ENCODE results near the gene GLDN. TPM values are rescaled to one million over a fixed set of nuclear protein-coding genes. Genes with fewer than 3 reads are reported as not detected.

The GLDN gene
- total and polyA plus RNA-seq, 2 experiments from 2014 or later = 0.32 to 1.2 TPM

DNA sequence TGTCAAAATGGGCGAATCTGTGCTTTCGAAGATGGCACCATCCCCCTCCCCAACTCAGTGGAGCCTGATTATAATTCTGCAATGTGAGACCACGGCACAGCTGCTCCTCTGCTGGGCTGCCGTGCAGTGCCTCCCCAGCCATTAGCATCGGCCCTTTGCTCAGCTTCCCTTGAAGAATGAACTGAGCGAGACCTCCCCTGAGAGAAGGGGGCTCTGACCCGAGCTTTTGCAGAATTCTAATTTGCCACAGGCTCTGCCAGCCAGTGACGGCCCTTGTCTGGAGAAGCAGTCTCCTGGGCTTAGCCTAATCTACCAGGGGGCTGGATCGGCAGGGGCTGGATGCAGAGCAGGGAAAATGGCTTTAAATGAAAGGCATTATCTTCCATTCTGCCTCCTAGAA is 57.2 kb downstream of the GLDN start:
- Histone ChIP-seq H3K36me3 (ENCODE audit: insufficient read depth) (no peaks in the 10 kb centered on the region), H3K27ac (ENCODE audit: low read depth) (no peak overlapping the region), H2AFZ (no peak overlapping the region), H3K79me2 (replicated peaks; ENCODE audit: insufficient read depth) (no peaks in the 10 kb centered on the region), H3K9me2 (ENCODE audit: insufficient read depth) (0 out of 2 replicates have a peak, but pooled peaks cover 3% of the 10 kb centered on the region), H3F3A (replicated peaks; ENCODE audit: low read depth) (no peaks in the 10 kb centered on the region), H4K20me1 (replicated peaks; ENCODE audit: insufficient read depth) (no peaks in the 10 kb centered on the region), H3K4me3 (no peak overlapping the region), H3K4me2 (no peak overlapping the region), H3K4me1 (ENCODE audit: insufficient read depth) (peaks cover 8% of the 10 kb centered on the region), H3K27me3 (ENCODE audit: insufficient read depth) (no peaks in the 10 kb centered on the region)
- Mint-ChIP-seq H3K27me3 (ENCODE audit: insufficient read depth, low read depth, poor library complexity) (peaks cover 12% of the 10 kb centered on the region), H3K9me3 (no peaks in the 10 kb centered on the region), H3K36me3 (ENCODE audit: low read depth) (no peaks in the 10 kb centered on the region; the same call in 2 of the 3 replicates), H3K4me3 (no peak overlapping the region), H3K27ac (no peak overlapping the region), H3K4me1 (peaks cover 10% of the 10 kb centered on the region)
- TF ChIP-seq NANOG (IDR thresholded peaks at IDR 0.05; ENCODE audit: borderline replicate concordance) (no peak), CREB1 (CRISPR knock-in tag; IDR thresholded peaks at IDR 0.05; ENCODE audit: low read depth) (no peak), EZH2 (IDR thresholded peaks at IDR 0.05; ENCODE audit: low read depth, unreplicated experiment) (no peak), EZH2phosphoT487 (IDR thresholded peaks at IDR 0.05; ENCODE audit: unreplicated experiment) (no peak), POLR2AphosphoS5 (IDR thresholded peaks at IDR 0.05; ENCODE audit: low read depth) (no peak), STAT1 (IDR thresholded peaks at IDR 0.05; ENCODE audit: unreplicated experiment) (no peak), ZNF114 (CRISPR knock-in tag; IDR thresholded peaks at IDR 0.05) (no peak), ZNF331 (CRISPR knock-in tag; IDR thresholded peaks at IDR 0.05; ENCODE audit: low read depth) (no peak), JUNB (IDR thresholded peaks at IDR 0.05; ENCODE audit: unreplicated experiment) (no peak)
- TF ChIP-seq, protein P1, sequence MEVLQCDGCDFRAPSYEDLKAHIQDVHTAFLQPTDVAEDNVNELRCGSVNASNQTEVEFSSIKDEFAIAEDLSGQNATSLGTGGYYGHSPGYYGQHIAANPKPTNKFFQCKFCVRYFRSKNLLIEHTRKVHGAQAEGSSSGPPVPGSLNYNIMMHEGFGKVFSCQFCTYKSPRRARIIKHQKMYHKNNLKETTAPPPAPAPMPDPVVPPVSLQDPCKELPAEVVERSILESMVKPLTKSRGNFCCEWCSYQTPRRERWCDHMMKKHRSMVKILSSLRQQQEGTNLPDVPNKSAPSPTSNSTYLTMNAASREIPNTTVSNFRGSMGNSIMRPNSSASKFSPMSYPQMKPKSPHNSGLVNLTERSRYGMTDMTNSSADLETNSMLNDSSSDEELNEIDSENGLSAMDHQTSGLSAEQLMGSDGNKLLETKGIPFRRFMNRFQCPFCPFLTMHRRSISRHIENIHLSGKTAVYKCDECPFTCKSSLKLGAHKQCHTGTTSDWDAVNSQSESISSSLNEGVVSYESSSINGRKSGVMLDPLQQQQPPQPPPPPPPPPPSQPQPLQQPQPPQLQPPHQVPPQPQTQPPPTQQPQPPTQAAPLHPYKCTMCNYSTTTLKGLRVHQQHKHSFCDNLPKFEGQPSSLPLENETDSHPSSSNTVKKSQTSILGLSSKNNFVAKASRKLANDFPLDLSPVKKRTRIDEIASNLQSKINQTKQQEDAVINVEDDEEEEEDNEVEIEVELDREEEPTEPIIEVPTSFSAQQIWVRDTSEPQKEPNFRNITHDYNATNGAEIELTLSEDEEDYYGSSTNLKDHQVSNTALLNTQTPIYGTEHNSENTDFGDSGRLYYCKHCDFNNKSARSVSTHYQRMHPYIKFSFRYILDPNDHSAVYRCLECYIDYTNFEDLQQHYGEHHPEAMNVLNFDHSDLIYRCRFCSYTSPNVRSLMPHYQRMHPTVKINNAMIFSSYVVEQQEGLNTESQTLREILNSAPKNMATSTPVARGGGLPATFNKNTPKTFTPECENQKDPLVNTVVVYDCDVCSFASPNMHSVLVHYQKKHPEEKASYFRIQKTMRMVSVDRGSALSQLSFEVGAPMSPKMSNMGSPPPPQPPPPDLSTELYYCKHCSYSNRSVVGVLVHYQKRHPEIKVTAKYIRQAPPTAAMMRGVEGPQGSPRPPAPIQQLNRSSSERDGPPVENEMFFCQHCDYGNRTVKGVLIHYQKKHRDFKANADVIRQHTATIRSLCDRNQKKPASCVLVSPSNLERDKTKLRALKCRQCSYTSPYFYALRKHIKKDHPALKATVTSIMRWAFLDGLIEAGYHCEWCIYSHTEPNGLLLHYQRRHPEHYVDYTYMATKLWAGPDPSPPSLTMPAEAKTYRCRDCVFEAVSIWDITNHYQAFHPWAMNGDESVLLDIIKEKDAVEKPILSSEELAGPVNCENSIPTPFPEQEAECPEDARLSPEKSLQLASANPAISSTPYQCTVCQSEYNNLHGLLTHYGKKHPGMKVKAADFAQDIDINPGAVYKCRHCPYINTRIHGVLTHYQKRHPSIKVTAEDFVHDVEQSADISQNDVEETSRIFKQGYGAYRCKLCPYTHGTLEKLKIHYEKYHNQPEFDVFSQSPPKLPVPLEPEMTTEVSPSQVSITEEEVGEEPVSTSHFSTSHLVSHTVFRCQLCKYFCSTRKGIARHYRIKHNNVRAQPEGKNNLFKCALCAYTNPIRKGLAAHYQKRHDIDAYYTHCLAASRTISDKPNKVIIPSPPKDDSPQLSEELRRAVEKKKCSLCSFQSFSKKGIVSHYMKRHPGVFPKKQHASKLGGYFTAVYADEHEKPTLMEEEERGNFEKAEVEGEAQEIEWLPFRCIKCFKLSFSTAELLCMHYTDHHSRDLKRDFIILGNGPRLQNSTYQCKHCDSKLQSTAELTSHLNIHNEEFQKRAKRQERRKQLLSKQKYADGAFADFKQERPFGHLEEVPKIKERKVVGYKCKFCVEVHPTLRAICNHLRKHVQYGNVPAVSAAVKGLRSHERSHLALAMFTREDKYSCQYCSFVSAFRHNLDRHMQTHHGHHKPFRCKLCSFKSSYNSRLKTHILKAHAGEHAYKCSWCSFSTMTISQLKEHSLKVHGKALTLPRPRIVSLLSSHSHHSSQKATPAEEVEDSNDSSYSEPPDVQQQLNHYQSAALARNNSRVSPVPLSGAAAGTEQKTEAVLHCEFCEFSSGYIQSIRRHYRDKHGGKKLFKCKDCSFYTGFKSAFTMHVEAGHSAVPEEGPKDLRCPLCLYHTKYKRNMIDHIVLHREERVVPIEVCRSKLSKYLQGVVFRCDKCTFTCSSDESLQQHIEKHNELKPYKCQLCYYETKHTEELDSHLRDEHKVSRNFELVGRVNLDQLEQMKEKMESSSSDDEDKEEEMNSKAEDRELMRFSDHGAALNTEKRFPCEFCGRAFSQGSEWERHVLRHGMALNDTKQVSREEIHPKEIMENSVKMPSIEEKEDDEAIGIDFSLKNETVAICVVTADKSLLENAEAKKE (CRISPR knock-in tag; IDR thresholded peaks at IDR 0.05) = no peak
- TF ChIP-seq, protein P2, sequence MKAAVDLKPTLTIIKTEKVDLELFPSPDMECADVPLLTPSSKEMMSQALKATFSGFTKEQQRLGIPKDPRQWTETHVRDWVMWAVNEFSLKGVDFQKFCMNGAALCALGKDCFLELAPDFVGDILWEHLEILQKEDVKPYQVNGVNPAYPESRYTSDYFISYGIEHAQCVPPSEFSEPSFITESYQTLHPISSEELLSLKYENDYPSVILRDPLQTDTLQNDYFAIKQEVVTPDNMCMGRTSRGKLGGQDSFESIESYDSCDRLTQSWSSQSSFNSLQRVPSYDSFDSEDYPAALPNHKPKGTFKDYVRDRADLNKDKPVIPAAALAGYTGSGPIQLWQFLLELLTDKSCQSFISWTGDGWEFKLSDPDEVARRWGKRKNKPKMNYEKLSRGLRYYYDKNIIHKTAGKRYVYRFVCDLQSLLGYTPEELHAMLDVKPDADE (IDR thresholded peaks at IDR 0.05) = no peak
- TF ChIP-seq, protein P3, sequence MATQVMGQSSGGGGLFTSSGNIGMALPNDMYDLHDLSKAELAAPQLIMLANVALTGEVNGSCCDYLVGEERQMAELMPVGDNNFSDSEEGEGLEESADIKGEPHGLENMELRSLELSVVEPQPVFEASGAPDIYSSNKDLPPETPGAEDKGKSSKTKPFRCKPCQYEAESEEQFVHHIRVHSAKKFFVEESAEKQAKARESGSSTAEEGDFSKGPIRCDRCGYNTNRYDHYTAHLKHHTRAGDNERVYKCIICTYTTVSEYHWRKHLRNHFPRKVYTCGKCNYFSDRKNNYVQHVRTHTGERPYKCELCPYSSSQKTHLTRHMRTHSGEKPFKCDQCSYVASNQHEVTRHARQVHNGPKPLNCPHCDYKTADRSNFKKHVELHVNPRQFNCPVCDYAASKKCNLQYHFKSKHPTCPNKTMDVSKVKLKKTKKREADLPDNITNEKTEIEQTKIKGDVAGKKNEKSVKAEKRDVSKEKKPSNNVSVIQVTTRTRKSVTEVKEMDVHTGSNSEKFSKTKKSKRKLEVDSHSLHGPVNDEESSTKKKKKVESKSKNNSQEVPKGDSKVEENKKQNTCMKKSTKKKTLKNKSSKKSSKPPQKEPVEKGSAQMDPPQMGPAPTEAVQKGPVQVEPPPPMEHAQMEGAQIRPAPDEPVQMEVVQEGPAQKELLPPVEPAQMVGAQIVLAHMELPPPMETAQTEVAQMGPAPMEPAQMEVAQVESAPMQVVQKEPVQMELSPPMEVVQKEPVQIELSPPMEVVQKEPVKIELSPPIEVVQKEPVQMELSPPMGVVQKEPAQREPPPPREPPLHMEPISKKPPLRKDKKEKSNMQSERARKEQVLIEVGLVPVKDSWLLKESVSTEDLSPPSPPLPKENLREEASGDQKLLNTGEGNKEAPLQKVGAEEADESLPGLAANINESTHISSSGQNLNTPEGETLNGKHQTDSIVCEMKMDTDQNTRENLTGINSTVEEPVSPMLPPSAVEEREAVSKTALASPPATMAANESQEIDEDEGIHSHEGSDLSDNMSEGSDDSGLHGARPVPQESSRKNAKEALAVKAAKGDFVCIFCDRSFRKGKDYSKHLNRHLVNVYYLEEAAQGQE (IDR thresholded peaks at IDR 0.05; ENCODE audit: unreplicated experiment) = no peak
- TF ChIP-seq, protein P4, sequence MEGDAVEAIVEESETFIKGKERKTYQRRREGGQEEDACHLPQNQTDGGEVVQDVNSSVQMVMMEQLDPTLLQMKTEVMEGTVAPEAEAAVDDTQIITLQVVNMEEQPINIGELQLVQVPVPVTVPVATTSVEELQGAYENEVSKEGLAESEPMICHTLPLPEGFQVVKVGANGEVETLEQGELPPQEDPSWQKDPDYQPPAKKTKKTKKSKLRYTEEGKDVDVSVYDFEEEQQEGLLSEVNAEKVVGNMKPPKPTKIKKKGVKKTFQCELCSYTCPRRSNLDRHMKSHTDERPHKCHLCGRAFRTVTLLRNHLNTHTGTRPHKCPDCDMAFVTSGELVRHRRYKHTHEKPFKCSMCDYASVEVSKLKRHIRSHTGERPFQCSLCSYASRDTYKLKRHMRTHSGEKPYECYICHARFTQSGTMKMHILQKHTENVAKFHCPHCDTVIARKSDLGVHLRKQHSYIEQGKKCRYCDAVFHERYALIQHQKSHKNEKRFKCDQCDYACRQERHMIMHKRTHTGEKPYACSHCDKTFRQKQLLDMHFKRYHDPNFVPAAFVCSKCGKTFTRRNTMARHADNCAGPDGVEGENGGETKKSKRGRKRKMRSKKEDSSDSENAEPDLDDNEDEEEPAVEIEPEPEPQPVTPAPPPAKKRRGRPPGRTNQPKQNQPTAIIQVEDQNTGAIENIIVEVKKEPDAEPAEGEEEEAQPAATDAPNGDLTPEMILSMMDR (conservative IDR thresholded peaks at IDR 0.05; ENCODE audit: low read depth in 2 of 2) = no peak
- DNase-seq (ENCODE audit: low spot score) = no peak
- no peak for ATAC-seq

Measured in GM23338 (cell line).